Memory B cell (primary cell): Measurements from ENCODE around the gene DYNC1LI2.

ENCODE experiments used
- ATAC-seq: fragments of 150-1000 bp; cut with Tn5 transposase; 2 replicates; pipeline ENCODE4 v1.10.0; 2021; ENCODE audit warnings: low read depth, mild to moderate bottlenecking, moderate library complexity
- DNase-seq, 2 donors: peaks; one replicate each; pipeline ENCODE4 v3.0.0; 2022; ENCODE audit warnings: low spot score in 2 of 2
- H3K27ac Mint-ChIP-seq: one replicate; pipeline ENCODE4 v1.8.0; 2022; ENCODE audit warnings: mild to moderate bottlenecking, moderate library complexity, mixed read lengths
- H3K27me3 Mint-ChIP-seq: one replicate; pipeline ENCODE4 v1.8.0; 2022; ENCODE audit warnings: mixed read lengths
- H3K36me3 Mint-ChIP-seq: one replicate; pipeline ENCODE4 v1.8.0; 2022; ENCODE audit warnings: mild to moderate bottlenecking, mixed read lengths
- H3K4me1 Mint-ChIP-seq: one replicate; pipeline ENCODE4 v1.8.0; 2022; ENCODE audit warnings: mixed read lengths
- H3K4me3 Mint-ChIP-seq: one replicate; pipeline ENCODE4 v1.8.0; 2022; ENCODE audit warnings: mild to moderate bottlenecking, moderate library complexity, mixed read lengths
- H3K9me3 Mint-ChIP-seq: one replicate; pipeline ENCODE4 v1.8.0; 2022; ENCODE audit warnings: mixed read lengths

The DYNC1LI2 gene

DNA sequence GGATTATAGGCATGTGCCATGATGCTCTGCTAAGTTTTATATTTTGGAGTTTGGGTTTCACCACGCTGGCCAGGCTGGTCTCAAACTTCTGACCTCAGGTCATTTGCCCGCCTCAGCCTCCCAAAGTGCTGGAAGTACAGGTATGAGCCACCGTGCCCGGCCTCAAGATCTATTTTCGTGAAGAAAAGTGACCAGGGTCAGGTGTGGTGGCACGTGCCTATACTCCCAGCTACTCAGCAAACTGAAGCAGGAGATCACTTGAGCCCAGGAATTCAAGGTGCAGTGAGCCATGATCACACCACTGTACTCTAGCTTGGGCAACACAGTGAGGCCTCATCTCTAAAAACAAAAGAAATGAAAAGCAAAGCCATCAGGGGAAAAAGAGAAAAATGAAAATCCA is 73.6 kb downstream of the DYNC1LI2 start:
- Mint-ChIP-seq H3K27ac (no peak overlapping the region), H3K4me3 (no peak overlapping the region), H3K4me1 (no peaks in the 10 kb centered on the region), H3K27me3 (peaks cover 5% of the 10 kb centered on the region), H3K9me3 (peaks cover 2% of the 10 kb centered on the region), H3K36me3 (no peaks in the 10 kb centered on the region)
- ATAC-seq (no peak), DNase-seq (no peak)

GRCh38 chr16:66677179-66677578 is 74.2 kb downstream of the DYNC1LI2 start:
- Mint-ChIP-seq H3K4me3 (no peak overlapping the region), H3K9me3 (peaks cover 2% of the 10 kb centered on the region), H3K27ac (no peak overlapping the region), H3K36me3 (no peaks in the 10 kb centered on the region), H3K27me3 (peaks cover 5% of the 10 kb centered on the region), H3K4me1 (no peaks in the 10 kb centered on the region)
- ATAC-seq = no peak
- no peak for DNase-seq

DNA sequence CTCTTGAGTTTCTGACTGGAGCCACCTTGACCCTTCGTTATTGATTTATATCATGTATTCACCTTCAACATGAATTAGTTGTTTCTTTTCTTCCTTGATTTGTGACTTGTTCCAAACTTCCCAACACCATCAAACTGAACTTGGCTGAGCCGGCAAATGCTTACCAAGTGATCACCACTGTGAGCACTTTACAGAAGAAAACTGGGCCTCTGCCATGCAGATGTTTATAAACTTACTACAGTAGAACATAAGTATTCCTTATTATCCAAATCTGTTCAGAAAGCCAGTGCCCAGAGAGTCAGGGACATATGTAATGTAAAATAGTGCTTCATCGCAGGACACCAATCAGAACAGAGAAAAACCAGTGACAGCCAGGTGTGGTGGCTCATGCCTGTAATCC is 74.8 kb downstream of the DYNC1LI2 start:
- H3K9me3 Mint-ChIP-seq = peaks cover 2% of the 10 kb centered on the region
- H3K27me3 Mint-ChIP-seq = peaks cover 3% of the 10 kb centered on the region
- H3K27ac Mint-ChIP-seq = no peak overlapping the region
- no peak overlapping the region for H3K4me3 Mint-ChIP-seq
- H3K4me1 Mint-ChIP-seq = no peaks in the 10 kb centered on the region
- ATAC-seq (no peak), DNase-seq (no peak)
- H3K36me3 Mint-ChIP-seq = no peaks in the 10 kb centered on the region

DNA sequence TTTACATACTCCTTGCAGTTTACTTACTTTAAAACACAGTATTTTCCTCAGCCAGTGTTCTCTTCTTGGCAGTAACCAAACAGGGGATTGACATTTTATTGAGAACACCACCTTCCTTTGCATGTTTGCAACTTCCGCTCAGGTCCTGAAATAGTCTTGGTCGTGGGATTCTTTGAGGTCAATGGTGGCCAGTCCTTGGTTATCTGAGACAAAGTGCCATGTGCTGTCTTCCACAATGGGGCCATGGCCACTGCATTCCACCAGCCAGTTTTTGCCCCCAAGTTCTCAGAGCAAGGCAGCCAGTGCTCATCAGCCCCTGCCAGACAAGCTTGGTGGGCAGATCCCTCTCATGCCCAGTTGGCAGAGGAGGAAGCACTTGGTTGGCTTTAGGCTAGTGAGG is 77.7 kb downstream of the DYNC1LI2 start:
- DNase-seq (no peak), ATAC-seq (no peak)
- Mint-ChIP-seq H3K4me3 (no peak overlapping the region), H3K4me1 (no peaks in the 10 kb centered on the region), H3K27ac (no peak overlapping the region), H3K27me3 (peaks cover 1% of the 10 kb centered on the region), H3K9me3 (no peaks in the 10 kb centered on the region), H3K36me3 (no peaks in the 10 kb centered on the region)
